ENCODE data around the gene NOP53.
"Not testable (repeated sequence)": the region's sequence is repeated elsewhere in the genome, so short reads cannot be mapped to it uniquely, and the experiment has no call there.

Gene NOP53

DNA sequence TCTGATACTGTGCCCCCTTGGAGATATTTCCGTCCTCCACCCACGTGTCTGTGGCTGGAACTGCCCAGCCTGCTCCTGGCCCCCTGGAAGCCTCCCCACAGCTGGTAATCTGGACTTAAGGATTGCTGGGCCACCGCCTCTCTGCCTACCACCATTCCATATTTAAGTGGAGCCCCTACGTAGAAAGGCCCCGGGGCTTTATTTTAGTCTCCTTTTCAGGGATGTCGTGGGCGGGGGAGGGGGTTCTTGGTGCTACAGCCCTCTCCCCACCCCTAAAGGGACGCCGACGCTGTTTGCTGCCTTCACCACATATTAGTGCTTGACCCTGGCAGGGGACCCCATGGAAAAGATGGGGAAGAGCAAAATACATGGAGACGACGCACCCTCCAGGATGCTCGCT lies 2.7 kb upstream of the NOP53 start:
- DNase-seq (ENCODE audit: low read depth) = no peak
- TF ChIP-seq, protein P1, sequence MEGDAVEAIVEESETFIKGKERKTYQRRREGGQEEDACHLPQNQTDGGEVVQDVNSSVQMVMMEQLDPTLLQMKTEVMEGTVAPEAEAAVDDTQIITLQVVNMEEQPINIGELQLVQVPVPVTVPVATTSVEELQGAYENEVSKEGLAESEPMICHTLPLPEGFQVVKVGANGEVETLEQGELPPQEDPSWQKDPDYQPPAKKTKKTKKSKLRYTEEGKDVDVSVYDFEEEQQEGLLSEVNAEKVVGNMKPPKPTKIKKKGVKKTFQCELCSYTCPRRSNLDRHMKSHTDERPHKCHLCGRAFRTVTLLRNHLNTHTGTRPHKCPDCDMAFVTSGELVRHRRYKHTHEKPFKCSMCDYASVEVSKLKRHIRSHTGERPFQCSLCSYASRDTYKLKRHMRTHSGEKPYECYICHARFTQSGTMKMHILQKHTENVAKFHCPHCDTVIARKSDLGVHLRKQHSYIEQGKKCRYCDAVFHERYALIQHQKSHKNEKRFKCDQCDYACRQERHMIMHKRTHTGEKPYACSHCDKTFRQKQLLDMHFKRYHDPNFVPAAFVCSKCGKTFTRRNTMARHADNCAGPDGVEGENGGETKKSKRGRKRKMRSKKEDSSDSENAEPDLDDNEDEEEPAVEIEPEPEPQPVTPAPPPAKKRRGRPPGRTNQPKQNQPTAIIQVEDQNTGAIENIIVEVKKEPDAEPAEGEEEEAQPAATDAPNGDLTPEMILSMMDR (IDR thresholded peaks at IDR 0.05; ENCODE audit: low read length, missing control alignments) = no peak
- peak overlapping the region; percentile 22 for H3K4me3 ChIP-seq (replicated peaks; ENCODE audit: low read depth, low read length)

DNA sequence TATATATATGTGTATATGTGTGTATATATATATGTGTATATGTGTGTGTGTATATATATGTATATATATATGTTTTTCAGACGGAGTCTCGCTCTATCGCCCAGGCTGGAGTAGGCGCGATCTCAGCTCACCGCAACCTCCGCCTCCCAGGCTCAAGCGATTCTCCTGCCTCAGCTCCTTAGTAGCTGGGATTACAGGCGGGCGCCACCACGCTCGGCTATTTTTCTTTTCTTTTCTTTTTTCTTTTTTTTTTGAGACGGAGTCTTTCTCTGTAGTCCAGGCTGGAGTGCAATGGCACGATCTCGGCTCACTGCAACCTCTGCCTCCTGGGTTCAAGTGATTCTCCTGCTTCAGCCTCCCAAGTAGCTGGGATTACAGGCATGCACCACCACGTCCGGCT lies 783 bp downstream of the NOP53 start:
- DNase-seq (ENCODE audit: low read depth) = not testable (repeated sequence)
- H3K4me3 ChIP-seq (replicated peaks; ENCODE audit: low read depth, low read length) = peak overlapping the region; percentile 83

DNA sequence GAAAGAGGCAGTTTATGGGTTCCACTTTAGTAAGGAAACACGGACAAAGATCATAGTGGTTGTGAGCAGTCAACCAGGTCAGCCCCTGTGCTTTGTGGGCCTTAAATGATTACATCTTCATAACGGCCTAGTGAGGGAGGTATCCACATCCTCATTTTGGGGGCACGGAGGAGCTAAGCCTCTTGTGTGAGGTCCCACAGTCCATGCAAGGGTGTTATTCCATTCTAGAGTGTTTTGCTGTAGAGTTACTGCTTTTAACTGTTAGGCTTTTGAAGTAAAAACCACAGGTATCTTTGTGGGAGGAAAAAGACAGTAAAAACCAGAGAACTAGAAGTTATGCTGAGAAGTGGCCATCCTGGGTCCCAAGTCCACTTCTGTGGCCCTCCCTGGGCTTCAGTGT lies 4.0 kb downstream of the NOP53 start:
- TF ChIP-seq, protein P1 (IDR thresholded peaks at IDR 0.05; ENCODE audit: low read length, missing control alignments) = no peak
- H3K4me3 ChIP-seq (replicated peaks; ENCODE audit: low read depth, low read length) = no peak overlapping the region
- no peak for DNase-seq (ENCODE audit: low read depth)

DNA sequence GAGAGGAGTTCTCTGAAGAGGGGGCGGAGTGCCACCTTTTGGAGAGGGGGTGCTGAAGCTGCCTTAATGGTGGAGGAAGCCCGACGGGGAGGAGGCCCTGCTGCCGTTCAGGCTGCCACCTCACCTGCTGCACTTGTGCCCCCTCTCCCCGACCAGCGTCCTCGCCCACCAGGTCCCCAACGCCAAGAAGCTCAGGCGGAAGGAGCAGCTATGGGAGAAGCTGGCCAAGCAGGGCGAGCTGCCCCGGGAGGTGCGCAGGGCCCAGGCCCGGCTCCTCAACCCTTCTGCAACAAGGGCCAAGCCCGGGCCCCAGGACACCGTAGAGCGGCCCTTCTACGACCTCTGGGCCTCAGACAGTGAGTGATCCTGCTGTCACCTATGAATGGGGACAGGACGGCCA lies 5.4 kb downstream of the NOP53 start:
- TF ChIP-seq, protein P1 (IDR thresholded peaks at IDR 0.05; ENCODE audit: low read length, missing control alignments) = no peak
- H3K4me3 ChIP-seq (replicated peaks; ENCODE audit: low read depth, low read length) = no peak overlapping the region
- DNase-seq (ENCODE audit: low read depth) = no peak

DNA sequence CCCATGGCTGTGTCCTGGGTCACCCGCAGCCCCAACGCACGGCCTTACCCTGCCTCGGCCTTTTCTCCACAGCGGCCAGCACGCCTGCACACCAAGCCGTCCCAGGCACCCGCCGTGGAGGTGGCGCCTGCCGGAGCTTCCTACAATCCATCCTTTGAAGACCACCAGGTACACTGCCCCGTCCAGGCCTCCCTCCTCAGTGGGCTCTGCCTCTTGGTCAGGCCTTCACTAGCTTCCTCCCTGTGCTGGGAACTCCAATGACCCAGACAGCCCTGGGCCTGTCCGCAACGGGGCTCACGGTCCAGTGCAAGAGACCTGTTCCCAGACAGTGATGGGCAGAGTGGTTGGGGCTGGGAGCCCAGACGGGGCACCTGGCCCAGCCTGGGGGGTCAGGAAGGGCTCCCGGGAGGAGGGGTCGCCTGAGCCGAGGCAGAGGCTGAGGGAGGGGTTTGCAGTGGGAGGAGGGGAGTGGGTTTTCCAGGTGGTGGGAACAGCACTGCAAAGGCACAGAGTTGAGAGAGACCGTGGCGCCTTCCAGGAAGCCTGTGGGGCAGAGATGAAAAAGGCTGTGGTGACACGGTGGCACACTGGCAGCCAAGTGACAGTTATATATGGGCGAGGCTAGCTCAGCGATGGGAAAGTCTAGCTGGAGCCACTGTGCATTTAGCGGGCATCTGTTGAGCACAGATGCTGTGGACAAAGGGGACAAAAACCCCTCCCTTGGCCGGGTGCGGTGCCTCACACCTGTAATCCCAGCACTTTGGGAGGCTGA lies 7.3 kb downstream of the NOP53 start:
- no peak for DNase-seq (ENCODE audit: low read depth)
- no peak overlapping the region for H3K4me3 ChIP-seq (replicated peaks; ENCODE audit: low read depth, low read length)
- TF ChIP-seq, protein P1 (IDR thresholded peaks at IDR 0.05; ENCODE audit: low read length, missing control alignments) = no peak

DNA sequence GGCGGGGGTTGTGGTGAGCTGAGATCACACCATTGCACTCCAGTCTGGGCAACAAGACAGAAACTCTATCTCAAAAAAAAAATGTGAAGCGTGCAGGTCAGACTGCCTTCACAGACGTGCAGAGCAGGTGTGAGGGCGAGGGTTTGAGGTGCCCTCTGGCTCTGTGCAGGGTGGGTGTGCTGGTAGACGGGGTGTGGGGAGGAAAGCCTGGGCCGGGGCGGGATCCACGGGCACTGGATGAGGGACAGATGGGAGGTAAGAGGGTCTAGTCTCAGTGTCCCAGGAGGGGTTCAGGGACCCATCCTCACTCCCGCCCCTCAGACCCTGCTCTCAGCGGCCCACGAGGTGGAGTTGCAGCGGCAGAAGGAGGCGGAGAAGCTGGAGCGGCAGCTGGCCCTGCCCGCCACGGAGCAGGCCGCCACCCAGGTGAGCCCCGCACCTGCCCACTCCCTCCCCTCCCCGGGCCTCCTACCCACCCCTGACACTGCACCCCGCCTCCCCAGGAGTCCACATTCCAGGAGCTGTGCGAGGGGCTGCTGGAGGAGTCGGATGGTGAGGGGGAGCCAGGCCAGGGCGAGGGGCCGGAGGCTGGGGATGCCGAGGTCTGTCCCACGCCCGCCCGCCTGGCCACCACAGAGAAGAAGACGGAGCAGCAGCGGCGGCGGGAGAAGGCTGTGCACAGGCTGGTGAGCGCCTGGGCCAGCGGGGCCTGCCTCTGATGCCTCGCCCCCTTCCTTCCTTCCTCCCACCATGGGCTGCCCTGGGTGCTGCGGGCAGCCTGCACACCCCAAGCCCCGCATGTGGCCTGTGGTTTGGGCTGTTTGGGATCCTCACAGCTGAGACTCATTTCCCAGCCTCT lies 9.1 kb downstream of the NOP53 start:
- TF ChIP-seq, protein P1 (IDR thresholded peaks at IDR 0.05; ENCODE audit: low read length, missing control alignments) = no peak
- H3K4me3 ChIP-seq (replicated peaks; ENCODE audit: low read depth, low read length) = no peak overlapping the region
- DNase-seq (ENCODE audit: low read depth) = no peak

DNA sequence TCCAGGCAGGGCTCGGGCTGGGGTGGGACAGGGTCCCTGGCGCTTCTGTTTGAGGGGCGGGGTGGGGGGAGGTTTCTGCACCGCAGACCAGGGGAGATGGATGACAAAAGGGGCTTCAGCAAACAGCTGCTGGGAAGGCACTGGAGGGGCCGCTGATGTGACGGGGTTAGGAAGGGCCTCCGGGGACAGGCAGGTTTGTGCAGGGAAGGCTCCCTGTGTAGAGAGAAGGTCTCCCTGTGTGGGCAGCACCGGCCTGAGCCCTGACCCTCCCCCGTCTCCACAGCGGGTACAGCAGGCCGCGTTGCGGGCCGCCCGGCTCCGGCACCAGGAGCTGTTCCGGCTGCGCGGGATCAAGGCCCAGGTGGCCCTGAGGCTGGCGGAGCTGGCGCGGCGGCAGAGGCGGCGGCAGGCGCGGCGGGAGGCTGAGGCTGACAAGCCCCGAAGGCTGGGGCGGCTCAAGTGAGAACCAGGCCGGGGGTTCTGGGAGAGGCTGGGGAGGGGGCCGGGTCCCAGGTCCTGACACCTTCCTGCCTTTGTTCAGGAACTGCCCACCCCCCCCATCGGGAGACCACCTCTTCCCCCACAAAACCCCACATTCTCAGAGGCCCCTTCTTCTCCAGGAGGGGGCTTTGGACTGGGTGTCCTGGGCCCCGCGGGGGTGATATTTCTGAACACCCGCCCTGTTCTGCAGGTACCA lies 9.9 kb downstream of the NOP53 start:
- DNase-seq (ENCODE audit: low read depth) = no peak
- TF ChIP-seq, protein P1 (IDR thresholded peaks at IDR 0.05; ENCODE audit: low read length, missing control alignments) = no peak
- H3K4me3 ChIP-seq (replicated peaks; ENCODE audit: low read depth, low read length) = no peak overlapping the region
